Esophagus (tissue), 2 donors: Measurements from ENCODE around the gene BCORL1. TPM values are rescaled to one million over a fixed set of nuclear protein-coding genes. Genes with fewer than 3 reads are reported as not detected.
A peak's percentile ranks its signal among the peaks of the same experiment; 100 is the strongest.

ENCODE experiments used
- H3K27ac ChIP-seq, 2 donors: one replicate each; pipeline ENCODE4 v1.5.1; 2013; ENCODE audit warnings: low read depth in 2 of 2, mild to moderate bottlenecking in 2 of 2, inconsistent platforms in 1 of 2, low read length in 1 of 2, moderate library complexity in 1 of 2
- H3K27me3 ChIP-seq, 2 donors: one replicate each; pipeline ENCODE4 v1.6.1; 2013; ENCODE audit warnings: low read length in 2 of 2, control low read depth in 1 of 2, mild to moderate bottlenecking in 1 of 2; ENCODE audit not compliant: insufficient read depth in 2 of 2, control insufficient read depth in 1 of 2
- H3K36me3 ChIP-seq, 2 donors: one replicate each; pipeline ENCODE4 v1.6.1; 2013; ENCODE audit warnings: low read length in 1 of 2; ENCODE audit not compliant: control insufficient read depth in 2 of 2, insufficient read depth in 2 of 2
- H3K4me1 ChIP-seq, 2 donors: one replicate each; pipeline ENCODE4 v1.6.1; 2013; ENCODE audit warnings: low read length in 1 of 2; ENCODE audit not compliant: control insufficient read depth in 2 of 2, insufficient read depth in 2 of 2
- H3K4me3 ChIP-seq, 2 donors: one replicate each; pipeline ENCODE4 v1.5.1; 2013; ENCODE audit warnings: low read length in 2 of 2, mild to moderate bottlenecking in 2 of 2, low read depth in 1 of 2, moderate library complexity in 1 of 2
- H3K9me3 ChIP-seq, 2 donors: one replicate each; pipeline ENCODE4 v1.6.1; 2013; ENCODE audit warnings: mild to moderate bottlenecking in 2 of 2, low read depth in 1 of 2, low read length in 1 of 2, moderate library complexity in 1 of 2; ENCODE audit not compliant: control insufficient read depth in 2 of 2, insufficient read depth in 1 of 2
- WGBS, 2 donors: extraction: QIAGEN DNeasy Blood & Tissue Kit; methylation state at CpG; one replicate each; pipeline ENCODE4 v1.1.7; 2013; 5-methylcytosine and 5-hydroxymethylcytosine counted together
- polyA plus RNA-seq, 2 donors: library from polyadenylated mRNA; stranded (reverse); fragments of 200-250 nt; gene quantifications; one replicate each; pipeline ENCODE4 v1.2.3, GENCODE V29; 2013
- donor health status: healthy with polysubstance abuse.
- donor health status: Bipolar disorder and iron deficiency.

Gene BCORL1
- polyA plus RNA-seq, 2 donors: 1.0 to 1.7 TPM

DNA sequence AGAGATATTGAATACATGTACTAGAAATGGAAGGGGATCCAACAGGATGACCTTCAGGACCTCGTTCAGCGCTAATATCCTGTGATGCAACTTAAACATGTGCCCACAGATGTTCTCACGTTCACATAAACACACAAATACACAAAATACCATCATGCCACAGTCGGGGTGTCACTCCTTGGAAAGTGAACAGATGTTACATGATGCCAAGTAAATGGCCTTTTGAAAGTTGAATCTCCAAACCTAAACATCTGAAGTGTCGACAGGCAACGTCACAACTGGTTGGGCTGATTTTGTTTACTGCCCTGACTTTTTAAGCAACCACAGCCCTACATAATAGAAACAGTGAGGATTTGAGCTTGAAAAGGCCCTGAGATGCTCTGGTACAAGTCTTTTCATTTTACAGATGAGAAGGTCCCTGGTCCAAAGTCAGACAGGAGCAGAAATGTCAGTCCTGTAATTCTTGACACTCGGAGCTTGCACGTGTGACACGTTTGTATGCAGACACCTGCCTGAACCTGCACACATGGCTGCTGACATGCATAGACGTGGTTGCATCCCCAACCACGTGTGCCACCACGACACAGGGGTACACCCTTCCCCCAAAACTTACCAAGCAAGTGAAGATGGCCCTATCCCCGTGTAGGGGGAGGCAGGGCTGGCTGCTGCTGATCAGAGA is 23.5 kb upstream of the BCORL1 start:
- Histone ChIP-seq H3K27ac (no peak overlapping the region), H3K4me3 (no peak overlapping the region), H3K9me3 (peaks cover 0 to 2% of the 10 kb centered on the region in 2 donors), H3K4me1 (peaks cover 5 to 6% of the 10 kb centered on the region in 2 donors), H3K36me3 (no peaks in the 10 kb centered on the region), H3K27me3 (no peaks in the 10 kb centered on the region)
- WGBS, 2 donors: 37 to 41% methylated on average over 13 of the region's 13 CpGs

DNA sequence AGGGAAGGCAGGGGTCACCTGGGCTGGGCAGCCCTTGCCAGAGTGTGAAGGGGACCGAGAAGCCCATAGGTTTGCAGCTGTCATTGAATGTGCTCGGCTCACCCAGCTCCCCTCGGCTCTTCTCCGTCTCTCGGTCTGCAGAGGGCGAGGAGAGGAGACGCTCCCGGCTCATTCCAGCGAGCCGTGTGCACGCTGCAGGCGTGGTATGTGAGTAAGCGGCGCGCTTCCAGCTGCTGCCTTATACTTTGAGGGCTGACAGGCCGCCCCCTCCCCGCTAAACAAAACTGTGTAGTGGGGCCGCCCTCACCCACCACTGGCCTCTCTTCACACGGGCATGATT is 23.0 kb upstream of the BCORL1 start:
- Histone ChIP-seq H3K9me3 (peaks cover 0 to 2% of the 10 kb centered on the region in 2 donors), H3K4me3 (no peak overlapping the region), H3K27ac (no peak overlapping the region), H3K4me1 (peaks cover 5 to 6% of the 10 kb centered on the region in 2 donors), H3K27me3 (no peaks in the 10 kb centered on the region), H3K36me3 (no peaks in the 10 kb centered on the region)
- 31 to 38% methylated on average over 15 to 19 of the region's 19 CpGs for WGBS, 2 donors

GRCh38 chrX:129961180-129962083 is 21.0 kb upstream of the BCORL1 start:
- Histone ChIP-seq H3K9me3 (peaks cover 0 to 2% of the 10 kb centered on the region in 2 donors), H3K27me3 (no peaks in the 10 kb centered on the region), H3K4me1 (peaks cover 5 to 6% of the 10 kb centered on the region in 2 donors), H3K27ac (no peak overlapping the region), H3K36me3 (no peaks in the 10 kb centered on the region), H3K4me3 (peak overlapping the region in 1 of 2 donors; percentile 11)
- 19 to 32% methylated on average over 26 of the region's 26 CpGs for WGBS, 2 donors

DNA sequence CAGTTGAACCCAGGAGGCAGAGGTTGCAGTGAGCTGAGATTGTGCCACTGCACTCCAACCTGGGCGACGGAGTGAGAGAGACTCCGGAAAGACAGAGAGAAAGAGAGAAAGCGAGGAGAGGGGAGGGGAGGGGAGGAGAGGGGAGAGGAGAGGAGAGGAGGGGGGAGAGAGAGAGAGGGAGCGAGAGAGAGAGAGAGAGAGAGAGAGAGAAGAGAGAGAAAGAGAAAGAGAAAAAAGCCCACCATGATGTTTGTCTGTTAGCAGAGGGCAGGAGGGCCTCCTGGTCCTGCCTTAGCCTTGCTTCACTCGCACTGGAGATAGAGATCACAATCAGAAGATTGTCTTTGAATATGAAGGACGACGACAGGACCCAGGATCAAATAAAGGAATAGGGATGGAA is 18.7 kb upstream of the BCORL1 start:
- Histone ChIP-seq H3K36me3 (no peaks in the 10 kb centered on the region), H3K4me3 (no peak overlapping the region), H3K27me3 (no peaks in the 10 kb centered on the region), H3K27ac (no peak overlapping the region), H3K9me3 (peaks cover 0 to 2% of the 10 kb centered on the region in 2 donors), H3K4me1 (peaks cover 0 to 6% of the 10 kb centered on the region in 2 donors)
- WGBS, 2 donors: 81 to 89% methylated on average over 8 of the region's 8 CpGs

DNA sequence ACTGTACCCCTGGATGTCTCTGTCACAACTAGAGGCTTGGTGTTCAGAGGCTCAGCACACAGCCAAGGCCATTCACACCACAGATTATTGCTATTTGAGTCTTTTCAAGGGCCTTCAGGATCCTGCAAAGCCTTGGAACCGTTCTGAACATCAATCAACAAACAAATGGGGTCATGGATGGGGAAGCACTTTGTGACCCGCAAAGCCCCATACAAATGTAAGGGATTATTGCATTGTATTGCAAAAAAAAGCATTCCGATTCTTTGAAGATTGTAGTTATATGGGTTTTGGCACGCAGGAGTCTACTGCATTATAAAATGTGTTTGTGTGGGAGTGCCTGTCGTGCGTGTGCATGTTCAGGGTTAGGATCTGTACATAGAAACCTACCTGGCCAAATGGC is 17.3 kb upstream of the BCORL1 start:
- no peak overlapping the region for H3K4me3 ChIP-seq
- H3K27me3 ChIP-seq: no peaks in the 10 kb centered on the region
- 60 to 74% methylated on average over 6 of the region's 6 CpGs for whole genome bisulfite sequencing, 2 donors
- H3K27ac ChIP-seq: no peak overlapping the region
- H3K36me3 ChIP-seq: no peaks in the 10 kb centered on the region
- peaks cover 0 to 2% of the 10 kb centered on the region in 2 donors for H3K4me1 ChIP-seq
- no peaks in the 10 kb centered on the region for H3K9me3 ChIP-seq

- 81 to 93% methylated on average over 3 of the region's 3 CpGs for WGBS, 2 donors
- Histone ChIP-seq H3K36me3 (no peaks in the 10 kb centered on the region), H3K4me3 (no peak overlapping the region), H3K27ac (no peak overlapping the region), H3K27me3 (no peaks in the 10 kb centered on the region), H3K9me3 (no peaks in the 10 kb centered on the region), H3K4me1 (no peaks in the 10 kb centered on the region)
These were observed 13.5 kb upstream of the BCORL1 start for GRCh38 chrX:129968968-129969367.

GRCh38 chrX:129976441-129976840 is 6.0 kb upstream of the BCORL1 start:
- H3K9me3 ChIP-seq: no peaks in the 10 kb centered on the region
- H3K4me3 ChIP-seq: no peak overlapping the region
- H3K27ac ChIP-seq: no peak overlapping the region
- 66 to 76% methylated on average over 5 of the region's 5 CpGs for WGBS, 2 donors
- H3K4me1 ChIP-seq: no peaks in the 10 kb centered on the region
- H3K27me3 ChIP-seq: no peaks in the 10 kb centered on the region
- H3K36me3 ChIP-seq: no peaks in the 10 kb centered on the region

GRCh38 chrX:129979207-129979920 is 3.1 kb upstream of the BCORL1 start:
- no peak overlapping the region for H3K4me3 ChIP-seq
- no peaks in the 10 kb centered on the region for H3K36me3 ChIP-seq
- H3K9me3 ChIP-seq: no peaks in the 10 kb centered on the region
- no peaks in the 10 kb centered on the region for H3K27me3 ChIP-seq
- WGBS, 2 donors: 12 to 39% methylated on average over 28 to 35 of the region's 35 CpGs
- H3K27ac ChIP-seq: peak overlapping the region in 1 of 2 donors; percentile 59
- H3K4me1 ChIP-seq: no peaks in the 10 kb centered on the region

DNA sequence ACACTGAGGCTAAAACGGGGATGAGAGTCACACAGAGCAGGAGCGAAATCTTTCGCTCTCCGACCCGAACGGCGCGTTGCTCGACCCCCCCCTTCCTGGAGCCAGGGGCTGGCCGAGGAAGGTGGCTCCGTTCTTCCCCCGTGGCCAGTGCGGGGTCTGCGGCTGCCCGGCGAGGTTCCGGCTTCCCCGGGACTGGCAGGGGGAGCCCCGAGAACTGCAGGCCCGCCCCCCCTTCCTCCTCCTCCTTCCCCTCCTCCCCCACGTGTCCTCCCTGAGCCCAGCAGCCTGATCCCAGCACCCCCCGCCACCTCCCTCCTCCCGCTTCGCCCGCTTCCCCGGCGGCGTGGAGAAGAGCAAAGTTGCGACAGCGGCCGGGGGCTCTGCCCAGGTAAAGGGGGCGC is 2.4 kb upstream of the BCORL1 start:
- H3K36me3 ChIP-seq: no peaks in the 10 kb centered on the region
- H3K4me3 ChIP-seq: peak overlapping the region in 1 of 2 donors; percentile 24
- no peaks in the 10 kb centered on the region for H3K4me1 ChIP-seq
- no peaks in the 10 kb centered on the region for H3K27me3 ChIP-seq
- 1 to 35% methylated on average over 15 to 29 of the region's 32 CpGs for WGBS, 2 donors
- no peaks in the 10 kb centered on the region for H3K9me3 ChIP-seq
- peak overlapping the region in 1 of 2 donors; percentile 59 for H3K27ac ChIP-seq
